Measurements from ENCODE around the gene TMED9.

- TF ChIP-seq, protein P1, sequence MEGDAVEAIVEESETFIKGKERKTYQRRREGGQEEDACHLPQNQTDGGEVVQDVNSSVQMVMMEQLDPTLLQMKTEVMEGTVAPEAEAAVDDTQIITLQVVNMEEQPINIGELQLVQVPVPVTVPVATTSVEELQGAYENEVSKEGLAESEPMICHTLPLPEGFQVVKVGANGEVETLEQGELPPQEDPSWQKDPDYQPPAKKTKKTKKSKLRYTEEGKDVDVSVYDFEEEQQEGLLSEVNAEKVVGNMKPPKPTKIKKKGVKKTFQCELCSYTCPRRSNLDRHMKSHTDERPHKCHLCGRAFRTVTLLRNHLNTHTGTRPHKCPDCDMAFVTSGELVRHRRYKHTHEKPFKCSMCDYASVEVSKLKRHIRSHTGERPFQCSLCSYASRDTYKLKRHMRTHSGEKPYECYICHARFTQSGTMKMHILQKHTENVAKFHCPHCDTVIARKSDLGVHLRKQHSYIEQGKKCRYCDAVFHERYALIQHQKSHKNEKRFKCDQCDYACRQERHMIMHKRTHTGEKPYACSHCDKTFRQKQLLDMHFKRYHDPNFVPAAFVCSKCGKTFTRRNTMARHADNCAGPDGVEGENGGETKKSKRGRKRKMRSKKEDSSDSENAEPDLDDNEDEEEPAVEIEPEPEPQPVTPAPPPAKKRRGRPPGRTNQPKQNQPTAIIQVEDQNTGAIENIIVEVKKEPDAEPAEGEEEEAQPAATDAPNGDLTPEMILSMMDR (IDR thresholded peaks at IDR 0.05; ENCODE audit: low read length), result no peak
- TF ChIP-seq EZH2 (IDR thresholded peaks at IDR 0.05; ENCODE audit: borderline replicate concordance, low read length), result no peak
Measured at GRCh38 chr5:177611446-177612214, 19.6 kb downstream of the TMED9 start.
